ENCODE measurements around the gene NDOR1. TPM values are rescaled to one million over a fixed set of nuclear protein-coding genes. Genes with fewer than 3 reads are reported as not detected.
A peak's percentile ranks its signal among the peaks of the same experiment; 100 is the strongest.

Gene NDOR1
- 10 to 100 TPM in 1 of 4 donors, 1 to 10 TPM in 3; 6.5 to 12.3 (median 8.0) TPM for total RNA-seq

DNA sequence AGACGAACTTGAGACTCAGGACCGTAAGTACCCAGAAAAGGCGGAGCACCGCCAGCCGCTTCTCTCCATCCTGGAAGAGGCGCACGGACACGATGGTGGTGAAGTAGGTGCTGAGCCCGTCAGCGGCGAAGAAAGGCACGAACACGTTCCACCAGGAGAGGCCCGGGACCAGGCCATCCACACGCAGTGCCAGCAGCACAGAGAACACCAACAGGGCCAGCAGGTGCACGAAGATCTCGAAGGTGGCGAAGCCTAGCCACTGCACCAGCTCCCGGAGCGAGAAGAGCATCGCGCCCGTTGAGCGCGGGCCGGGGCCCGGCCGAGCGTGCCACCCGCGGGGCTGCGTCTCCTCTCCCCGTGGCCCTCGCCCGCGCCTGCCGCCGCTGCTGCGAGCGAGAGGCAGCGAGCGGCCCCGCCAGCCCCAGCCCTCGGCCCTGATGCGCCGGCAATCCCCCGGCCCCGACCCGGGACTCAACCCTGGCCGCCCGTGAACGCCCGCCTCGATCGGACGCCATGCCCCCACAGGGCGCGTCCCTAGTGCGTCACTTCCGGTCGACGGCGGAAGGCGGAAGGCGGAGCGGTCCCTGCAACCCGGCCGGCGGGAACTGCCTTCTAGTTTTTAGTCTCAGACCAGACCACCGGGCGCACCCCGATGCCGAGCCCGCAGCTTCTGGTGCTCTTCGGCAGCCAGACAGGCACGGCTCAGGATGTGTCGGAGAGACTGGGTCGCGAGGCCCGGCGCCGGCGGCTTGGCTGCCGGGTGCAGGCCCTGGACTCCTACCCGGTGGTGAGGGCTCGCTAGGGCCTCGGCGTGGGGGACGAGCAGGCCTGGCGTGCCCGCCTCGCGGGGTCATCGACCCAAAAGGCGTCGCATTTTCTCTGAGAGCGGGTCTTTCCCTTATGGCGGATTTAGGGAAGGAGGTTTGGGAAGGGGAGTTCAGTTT, at the start of gene NDOR1, which contains the start of gene TMEM203:
Gene NDOR1, plus strand, starts transcription at position 575 of the 944 bp plus-strand sequence. Its CDS starts 78 bp downstream, at position 653.
Gene TMEM203, minus strand, starts transcription at position 523 of the 944 bp plus-strand sequence. Its CDS starts 234 bp downstream, at position 289.
- WGBS = 6% methylated on average over 24 of the region's 98 CpGs

DNA sequence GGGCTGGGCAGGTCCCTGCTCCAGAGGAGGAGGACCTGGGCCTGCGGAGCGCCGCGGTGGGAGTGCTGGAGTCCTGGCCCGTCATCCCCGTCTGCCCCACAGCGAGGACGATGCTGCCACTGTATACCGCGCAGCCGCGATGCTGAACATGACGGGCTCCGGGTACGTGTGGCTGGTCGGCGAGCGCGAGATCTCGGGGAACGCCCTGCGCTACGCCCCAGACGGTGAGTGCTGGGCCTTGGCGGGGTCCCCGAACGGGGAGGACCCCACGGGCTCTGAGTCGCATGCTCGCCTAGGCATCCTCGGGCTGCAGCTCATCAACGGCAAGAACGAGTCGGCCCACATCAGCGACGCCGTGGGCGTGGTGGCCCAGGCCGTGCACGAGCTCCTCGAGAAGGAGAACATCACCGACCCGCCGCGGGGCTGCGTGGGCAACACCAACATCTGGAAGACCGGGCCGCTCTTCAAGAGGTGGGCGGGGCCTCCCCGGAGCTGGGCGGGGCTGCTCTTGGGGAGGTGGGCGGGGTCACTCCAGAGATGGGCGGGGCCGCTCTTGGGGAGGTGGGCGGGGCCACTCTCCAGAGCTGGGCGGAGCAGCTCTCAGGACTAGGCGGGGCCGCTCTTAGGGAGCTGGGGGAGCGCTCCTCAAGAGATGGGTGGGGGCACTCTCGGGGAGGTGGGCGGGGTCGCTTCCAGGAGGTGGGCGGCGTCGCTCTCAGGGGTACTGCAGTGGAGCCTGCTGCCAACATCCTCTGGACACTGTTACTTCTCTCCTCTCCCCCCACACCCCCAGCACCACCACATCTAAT, 48.7 kb upstream of the NDOR1 start:
- H3K9me3 ChIP-seq = no peaks in the 10 kb centered on the region
- DNase-seq (ENCODE audit: extremely low spot score) = no peak
- TF ChIP-seq POLR2A (IDR thresholded peaks at IDR 0.05; ENCODE audit: low read depth) = no peak
- TF ChIP-seq POLR2AphosphoS5 (IDR thresholded peaks at IDR 0.05) = no peak
- TF ChIP-seq, protein P1, sequence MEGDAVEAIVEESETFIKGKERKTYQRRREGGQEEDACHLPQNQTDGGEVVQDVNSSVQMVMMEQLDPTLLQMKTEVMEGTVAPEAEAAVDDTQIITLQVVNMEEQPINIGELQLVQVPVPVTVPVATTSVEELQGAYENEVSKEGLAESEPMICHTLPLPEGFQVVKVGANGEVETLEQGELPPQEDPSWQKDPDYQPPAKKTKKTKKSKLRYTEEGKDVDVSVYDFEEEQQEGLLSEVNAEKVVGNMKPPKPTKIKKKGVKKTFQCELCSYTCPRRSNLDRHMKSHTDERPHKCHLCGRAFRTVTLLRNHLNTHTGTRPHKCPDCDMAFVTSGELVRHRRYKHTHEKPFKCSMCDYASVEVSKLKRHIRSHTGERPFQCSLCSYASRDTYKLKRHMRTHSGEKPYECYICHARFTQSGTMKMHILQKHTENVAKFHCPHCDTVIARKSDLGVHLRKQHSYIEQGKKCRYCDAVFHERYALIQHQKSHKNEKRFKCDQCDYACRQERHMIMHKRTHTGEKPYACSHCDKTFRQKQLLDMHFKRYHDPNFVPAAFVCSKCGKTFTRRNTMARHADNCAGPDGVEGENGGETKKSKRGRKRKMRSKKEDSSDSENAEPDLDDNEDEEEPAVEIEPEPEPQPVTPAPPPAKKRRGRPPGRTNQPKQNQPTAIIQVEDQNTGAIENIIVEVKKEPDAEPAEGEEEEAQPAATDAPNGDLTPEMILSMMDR (IDR thresholded peaks at IDR 0.05) = no peak
- no peak for TF ChIP-seq EP300 (IDR thresholded peaks at IDR 0.05)
- H3K4me3 ChIP-seq = peak overlapping the region; percentile 16 to 33 (median 28)
- peaks cover 0 to 76% (median 57%) of the 10 kb centered on the region in 4 donors for H3K27me3 ChIP-seq
- intact Hi-C loops (cut with DNase I) = no loop called here
- H3K27ac ChIP-seq (replicated peaks in 1 of 4) = no peak overlapping the region
- no peaks in the 10 kb centered on the region for H3K36me3 ChIP-seq
- peaks cover 6 to 25% (median 17%) of the 10 kb centered on the region in 4 donors for H3K4me1 ChIP-seq
- 5% methylated on average over 12 of the region's 65 CpGs for WGBS

More for the DNA sequence above, at the start of gene NDOR1, which contains the start of gene TMEM203:
- DNase-seq (ENCODE audit: extremely low spot score) = peak; percentile 97
- peak within 1 kb of the TSS; percentile 78 to 95 (median 87) for H3K4me3 ChIP-seq
- H3K27ac ChIP-seq (replicated peaks in 1 of 4) = peak within 1 kb of the TSS; percentile 80 to 91 (median 84)
- no peak for TF ChIP-seq EP300 (IDR thresholded peaks at IDR 0.05)
- TF ChIP-seq, protein P1 (IDR thresholded peaks at IDR 0.05) = peak in 1 of 3 experiments; percentile 13
- peak; percentile 45 for TF ChIP-seq POLR2A (IDR thresholded peaks at IDR 0.05; ENCODE audit: low read depth)
- peak; percentile 94 to 97 for TF ChIP-seq POLR2AphosphoS5 (IDR thresholded peaks at IDR 0.05)
- H3K36me3 ChIP-seq = peaks cover 0 to 25% (median 3%) of the 10 kb centered on the region in 4 donors
- intact Hi-C loops (cut with DNase I) = no loop called here
- H3K9me3 ChIP-seq = no peaks in the 10 kb centered on the region
- H3K27me3 ChIP-seq = no peaks in the 10 kb centered on the region
- peaks cover 48 to 61% (median 57%) of the 10 kb centered on the region in 4 donors for H3K4me1 ChIP-seq

DNA sequence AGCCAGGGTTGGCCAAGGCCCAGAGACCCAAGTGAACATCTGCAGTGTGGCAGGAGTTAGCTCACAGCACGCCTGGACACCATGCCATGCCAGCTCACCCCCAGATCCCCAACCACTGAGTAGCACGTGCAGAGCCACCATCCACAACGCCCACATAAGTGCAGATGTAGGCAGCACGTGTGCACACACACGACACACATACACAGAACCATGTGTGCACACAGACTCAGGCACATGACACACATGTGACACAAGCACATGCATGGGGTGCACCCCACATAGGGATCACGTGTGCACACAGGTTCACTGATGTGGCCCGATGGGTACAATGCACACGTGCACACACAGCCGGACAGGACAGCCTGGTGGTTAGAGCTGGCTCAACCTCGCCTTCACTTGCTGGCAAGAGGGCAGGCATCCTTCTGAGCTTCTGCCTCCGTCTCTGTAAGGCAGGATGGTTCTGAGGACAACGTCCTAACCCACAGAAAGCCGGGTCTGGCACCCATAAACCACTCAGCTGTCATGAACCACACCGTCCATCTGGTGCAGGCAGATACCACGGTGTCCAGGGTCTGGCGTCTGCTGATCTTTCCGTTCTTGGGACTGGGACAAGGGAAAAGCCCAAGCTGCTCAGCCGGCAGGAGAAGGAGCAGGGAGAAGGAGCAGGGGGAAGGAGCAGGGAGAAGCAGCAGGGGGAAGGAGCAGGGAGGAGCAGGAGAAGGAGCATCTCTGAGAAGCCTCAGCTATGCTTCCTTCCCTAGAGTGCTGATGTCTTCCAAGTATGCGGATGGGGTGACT, 47.7 kb upstream of the NDOR1 start:
- WGBS = 61% methylated on average over 16 of the region's 19 CpGs
- peaks cover 0 to 87% (median 67%) of the 10 kb centered on the region in 4 donors for H3K27me3 ChIP-seq

More for the DNA sequence above, 47.7 kb upstream of the NDOR1 start:
- no peaks in the 10 kb centered on the region for H3K36me3 ChIP-seq
- no peak for TF ChIP-seq POLR2A (IDR thresholded peaks at IDR 0.05; ENCODE audit: low read depth)
- TF ChIP-seq, protein P1 (IDR thresholded peaks at IDR 0.05) = no peak
- TF ChIP-seq EP300 (IDR thresholded peaks at IDR 0.05) = no peak
- TF ChIP-seq POLR2AphosphoS5 (IDR thresholded peaks at IDR 0.05) = no peak
- H3K4me1 ChIP-seq = peaks cover 14 to 35% (median 27%) of the 10 kb centered on the region in 4 donors
- H3K27ac ChIP-seq (replicated peaks in 1 of 4) = no peak overlapping the region
- H3K4me3 ChIP-seq = no peak overlapping the region
- intact Hi-C loops (cut with DNase I) = no loop called here
- no peaks in the 10 kb centered on the region for H3K9me3 ChIP-seq
- DNase-seq (ENCODE audit: extremely low spot score) = no peak

Data from esophagus muscularis mucosa (tissue), 4 donors.